ENCODE results near the gene SULT4A1.

SULT4A1 gene

GRCh38 chr22:43833286-43834240 is 28.8 kb downstream of the SULT4A1 start:
- Histone ChIP-seq H3K9me3 (ENCODE audit: control insufficient read depth in 2 of 2, low read length in 2 of 2) (no peaks in the 10 kb centered on the region), H3K4me1 (ENCODE audit: control insufficient read depth, insufficient read depth, low read length) (peaks cover 7% of the 10 kb centered on the region), H3K4me3 (ENCODE audit: low read length in 2 of 2) (no peak overlapping the region), H3K9ac (ENCODE audit: low read length in 2 of 2) (no peak overlapping the region), H3K27me3 (ENCODE audit: control insufficient read depth in 1 of 2, insufficient read depth in 2 of 2, low read length in 2 of 2) (peaks cover 0 to 8% of the 10 kb centered on the region in 2 donors), H3K36me3 (ENCODE audit: control insufficient read depth in 2 of 2, insufficient read depth in 2 of 2, low read length in 2 of 2) (no peaks in the 10 kb centered on the region), H3K27ac (ENCODE audit: low read length) (no peak overlapping the region)

- no peak overlapping the region for H3K4me3 ChIP-seq (ENCODE audit: low read length in 2 of 2)
- no peak overlapping the region for H3K27ac ChIP-seq (ENCODE audit: low read length)
- peaks cover 13% of the 10 kb centered on the region for H3K4me1 ChIP-seq (ENCODE audit: control insufficient read depth, insufficient read depth, low read length)
- H3K27me3 ChIP-seq (ENCODE audit: control insufficient read depth in 1 of 2, insufficient read depth in 2 of 2, low read length in 2 of 2) = peaks cover 0 to 8% of the 10 kb centered on the region in 2 donors
- no peak overlapping the region for H3K9ac ChIP-seq (ENCODE audit: low read length in 2 of 2)
- no peaks in the 10 kb centered on the region for H3K36me3 ChIP-seq (ENCODE audit: control insufficient read depth in 2 of 2, insufficient read depth in 2 of 2, low read length in 2 of 2)
- H3K9me3 ChIP-seq (ENCODE audit: control insufficient read depth in 2 of 2, low read length in 2 of 2) = no peaks in the 10 kb centered on the region
These were observed 29.7 kb downstream of the SULT4A1 start for GRCh38 chr22:43832393-43833265.

- peaks cover 0 to 6% of the 10 kb centered on the region in 2 donors for H3K27me3 ChIP-seq (ENCODE audit: control insufficient read depth in 1 of 2, insufficient read depth in 2 of 2, low read length in 2 of 2)
- no peak overlapping the region for H3K27ac ChIP-seq (ENCODE audit: low read length)
- no peak overlapping the region for H3K9ac ChIP-seq (ENCODE audit: low read length in 2 of 2)
- no peaks in the 10 kb centered on the region for H3K9me3 ChIP-seq (ENCODE audit: control insufficient read depth in 2 of 2, low read length in 2 of 2)
- H3K4me3 ChIP-seq (ENCODE audit: low read length in 2 of 2) = no peak overlapping the region
- H3K36me3 ChIP-seq (ENCODE audit: control insufficient read depth in 2 of 2, insufficient read depth in 2 of 2, low read length in 2 of 2) = no peaks in the 10 kb centered on the region
- H3K4me1 ChIP-seq (ENCODE audit: control insufficient read depth, insufficient read depth, low read length) = peaks cover 18% of the 10 kb centered on the region
These were observed 30.5 kb downstream of the SULT4A1 start for GRCh38 chr22:43831561-43832392.

- Histone ChIP-seq H3K27me3 (ENCODE audit: control insufficient read depth in 1 of 2, insufficient read depth in 2 of 2, low read length in 2 of 2) (peaks cover 0 to 6% of the 10 kb centered on the region in 2 donors), H3K4me1 (ENCODE audit: control insufficient read depth, insufficient read depth, low read length) (peaks cover 25% of the 10 kb centered on the region), H3K27ac (ENCODE audit: low read length) (no peak overlapping the region), H3K4me3 (ENCODE audit: low read length in 2 of 2) (no peak overlapping the region), H3K9ac (ENCODE audit: low read length in 2 of 2) (no peak overlapping the region), H3K36me3 (ENCODE audit: control insufficient read depth in 2 of 2, insufficient read depth in 2 of 2, low read length in 2 of 2) (no peaks in the 10 kb centered on the region), H3K9me3 (ENCODE audit: control insufficient read depth in 2 of 2, low read length in 2 of 2) (no peaks in the 10 kb centered on the region)
These were observed 31.3 kb downstream of the SULT4A1 start for GRCh38 chr22:43830931-43831560.

- no peak overlapping the region for H3K27ac ChIP-seq (ENCODE audit: low read length)
- H3K9me3 ChIP-seq (ENCODE audit: control insufficient read depth in 2 of 2, low read length in 2 of 2) = no peaks in the 10 kb centered on the region
- H3K4me3 ChIP-seq (ENCODE audit: low read length in 2 of 2) = no peak overlapping the region
- H3K36me3 ChIP-seq (ENCODE audit: control insufficient read depth in 2 of 2, insufficient read depth in 2 of 2, low read length in 2 of 2) = no peaks in the 10 kb centered on the region
- peaks cover 0 to 1% of the 10 kb centered on the region in 2 donors for H3K27me3 ChIP-seq (ENCODE audit: control insufficient read depth in 1 of 2, insufficient read depth in 2 of 2, low read length in 2 of 2)
- H3K9ac ChIP-seq (ENCODE audit: low read length in 2 of 2) = no peak overlapping the region
- peaks cover 30% of the 10 kb centered on the region for H3K4me1 ChIP-seq (ENCODE audit: control insufficient read depth, insufficient read depth, low read length)
These were observed 32.1 kb downstream of the SULT4A1 start for GRCh38 chr22:43829904-43830851.

GRCh38 chr22:43828998-43829782 is 33.1 kb downstream of the SULT4A1 start:
- Histone ChIP-seq H3K36me3 (ENCODE audit: control insufficient read depth in 2 of 2, insufficient read depth in 2 of 2, low read length in 2 of 2) (no peaks in the 10 kb centered on the region), H3K9me3 (ENCODE audit: control insufficient read depth in 2 of 2, low read length in 2 of 2) (no peaks in the 10 kb centered on the region), H3K4me1 (ENCODE audit: control insufficient read depth, insufficient read depth, low read length) (peaks cover 30% of the 10 kb centered on the region), H3K27ac (ENCODE audit: low read length) (no peak overlapping the region), H3K4me3 (ENCODE audit: low read length in 2 of 2) (no peak overlapping the region), H3K27me3 (ENCODE audit: control insufficient read depth in 1 of 2, insufficient read depth in 2 of 2, low read length in 2 of 2) (no peaks in the 10 kb centered on the region), H3K9ac (ENCODE audit: low read length in 2 of 2) (no peak overlapping the region)

GRCh38 chr22:43828725-43828997 is 33.7 kb downstream of the SULT4A1 start:
- Histone ChIP-seq H3K4me3 (ENCODE audit: low read length in 2 of 2) (no peak overlapping the region), H3K9ac (ENCODE audit: low read length in 2 of 2) (no peak overlapping the region), H3K36me3 (ENCODE audit: control insufficient read depth in 2 of 2, insufficient read depth in 2 of 2, low read length in 2 of 2) (no peaks in the 10 kb centered on the region), H3K27ac (ENCODE audit: low read length) (no peak overlapping the region), H3K9me3 (ENCODE audit: control insufficient read depth in 2 of 2, low read length in 2 of 2) (no peaks in the 10 kb centered on the region), H3K4me1 (ENCODE audit: control insufficient read depth, insufficient read depth, low read length) (peaks cover 30% of the 10 kb centered on the region), H3K27me3 (ENCODE audit: control insufficient read depth in 1 of 2, insufficient read depth in 2 of 2, low read length in 2 of 2) (no peaks in the 10 kb centered on the region)

GRCh38 chr22:43827926-43828724 is 34.2 kb downstream of the SULT4A1 start:
- H3K27me3 ChIP-seq (ENCODE audit: control insufficient read depth in 1 of 2, insufficient read depth in 2 of 2, low read length in 2 of 2) = no peaks in the 10 kb centered on the region
- H3K4me1 ChIP-seq (ENCODE audit: control insufficient read depth, insufficient read depth, low read length) = peaks cover 30% of the 10 kb centered on the region
- H3K36me3 ChIP-seq (ENCODE audit: control insufficient read depth in 2 of 2, insufficient read depth in 2 of 2, low read length in 2 of 2) = no peaks in the 10 kb centered on the region
- H3K27ac ChIP-seq (ENCODE audit: low read length) = no peak overlapping the region
- no peak overlapping the region for H3K9ac ChIP-seq (ENCODE audit: low read length in 2 of 2)
- H3K4me3 ChIP-seq (ENCODE audit: low read length in 2 of 2) = no peak overlapping the region
- H3K9me3 ChIP-seq (ENCODE audit: control insufficient read depth in 2 of 2, low read length in 2 of 2) = no peaks in the 10 kb centered on the region
